Measurements from ENCODE around the gene KCNAB1. TPM values are rescaled to one million over a fixed set of nuclear protein-coding genes. Genes with fewer than 3 reads are reported as not detected.

The KCNAB1 gene
- total RNA-seq, 4 donors from 2014 or later, result 1.6 to 2.9 (median 2.3) TPM

DNA sequence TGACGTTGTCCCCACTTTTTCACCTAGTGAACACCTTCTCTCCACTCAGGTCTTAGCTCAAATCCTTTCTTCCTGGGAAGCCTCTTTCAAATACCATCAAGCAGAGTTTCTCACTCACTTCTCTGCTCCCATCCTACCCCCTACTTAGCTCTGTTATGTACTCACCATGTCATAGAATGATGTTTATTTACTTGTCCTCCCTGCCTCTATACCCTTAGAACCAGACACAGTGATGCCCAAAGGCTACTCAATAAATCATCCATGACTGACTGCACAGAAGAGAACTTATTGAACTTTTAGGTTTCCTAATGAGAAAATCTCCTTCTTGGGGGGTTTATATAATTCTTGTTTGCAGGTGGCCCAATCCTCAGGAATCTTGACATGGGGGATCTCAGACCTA lies 280.4 kb downstream of the KCNAB1 start:
- WGBS, 2 donors, result 82 to 83% methylated on average over 1 of the region's 1 CpG
- no peak overlapping the region for H3K4me3 ChIP-seq (ENCODE audit: low read depth, poor library complexity, severe bottlenecking)
- DNase-seq (ENCODE audit: low spot score in 2 of 2), result no peak
- intact Hi-C loops (cut with DNase I; ENCODE audit: low total_unique reads), result no loop called here
- no peak for TF ChIP-seq CTCF (IDR thresholded peaks at IDR 0.05)
- no peak for TF ChIP-seq POLR2A (IDR thresholded peaks at IDR 0.05)

GRCh38 chr3:156404217-156404616 lies 283.8 kb downstream of the KCNAB1 start:
- WGBS, 2 donors, result 64 to 69% methylated on average over 3 of the region's 3 CpGs
- TF ChIP-seq CTCF (IDR thresholded peaks at IDR 0.05), result no peak
- no peak for TF ChIP-seq POLR2A (IDR thresholded peaks at IDR 0.05)
- no peak overlapping the region for H3K4me3 ChIP-seq (ENCODE audit: low read depth, poor library complexity, severe bottlenecking)

DNA sequence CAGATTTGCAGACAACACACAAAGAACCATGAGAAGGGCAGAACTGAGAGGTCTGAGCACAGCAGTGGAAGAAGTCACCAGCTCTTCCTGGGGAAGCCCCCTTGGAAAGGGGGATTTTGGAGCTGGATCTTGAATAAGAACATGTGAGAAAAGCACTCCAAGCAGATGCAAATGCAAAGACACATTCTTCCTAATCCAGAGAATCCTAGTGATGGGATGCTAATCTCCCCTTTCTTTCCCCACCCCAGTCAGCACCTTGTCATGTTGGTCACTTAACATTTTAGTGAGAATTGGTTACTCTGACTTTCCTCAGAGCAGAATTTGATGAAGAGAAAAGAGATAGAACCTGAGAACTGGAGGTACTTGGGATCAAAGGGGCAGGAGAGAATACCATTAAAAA lies 286.0 kb downstream of the KCNAB1 start:
- TF ChIP-seq CTCF (IDR thresholded peaks at IDR 0.05) (no peak), POLR2A (IDR thresholded peaks at IDR 0.05) (no peak)
- no peak for DNase-seq (ENCODE audit: low spot score in 2 of 2)
- no peak overlapping the region for H3K4me3 ChIP-seq (ENCODE audit: low read depth, poor library complexity, severe bottlenecking)
- intact Hi-C loops (cut with DNase I; ENCODE audit: low total_unique reads), result no loop called here

More at GRCh38 chr3:156404217-156404616, 283.8 kb downstream of the KCNAB1 start:
- intact Hi-C loops (cut with DNase I; ENCODE audit: low total_unique reads), result no loop called here
- no peak for DNase-seq (ENCODE audit: low spot score in 2 of 2)

DNA sequence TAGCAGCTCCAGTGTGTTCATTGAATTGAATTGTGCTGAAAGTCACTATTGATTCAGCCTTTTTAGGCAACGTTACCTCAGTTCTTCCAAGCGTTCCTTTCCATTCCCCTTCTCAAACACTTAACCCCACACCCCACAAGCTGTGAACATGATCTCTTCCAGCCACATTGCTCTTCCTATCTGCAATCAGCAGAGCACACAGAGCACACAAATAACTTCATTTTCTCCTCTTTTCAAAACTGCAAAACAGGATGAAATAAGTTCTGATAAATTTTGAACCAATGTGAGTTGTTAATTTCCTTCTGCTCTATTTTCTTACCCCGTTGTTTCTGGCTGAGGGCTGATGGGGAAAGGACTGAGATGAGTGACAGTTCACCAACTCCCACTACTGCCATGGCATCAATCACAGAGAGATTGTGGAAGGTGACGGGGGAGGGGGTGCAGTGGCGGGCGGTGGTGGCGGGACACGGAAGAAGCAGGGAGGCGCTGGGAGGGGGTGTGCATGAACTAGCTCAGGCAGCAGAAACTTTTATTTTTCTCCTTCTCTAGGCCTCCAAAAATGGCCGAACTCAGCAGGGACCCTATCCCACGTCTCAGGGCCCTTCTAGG lies 287.3 kb downstream of the KCNAB1 start:
- no peak for DNase-seq (ENCODE audit: low spot score in 2 of 2)
- WGBS, 2 donors, result 91 to 92% methylated on average over 11 of the region's 11 CpGs
- intact Hi-C loops (cut with DNase I; ENCODE audit: low total_unique reads), result no loop called here
- H3K4me3 ChIP-seq (ENCODE audit: low read depth, poor library complexity, severe bottlenecking), result no peak overlapping the region
- TF ChIP-seq CTCF (IDR thresholded peaks at IDR 0.05) (no peak), POLR2A (IDR thresholded peaks at IDR 0.05) (no peak)

- no peak overlapping the region for H3K4me3 ChIP-seq (ENCODE audit: low read depth, poor library complexity, severe bottlenecking)
- WGBS, 2 donors, result 71 to 77% methylated on average over 3 of the region's 3 CpGs
- no peak for DNase-seq (ENCODE audit: low spot score in 2 of 2)
- intact Hi-C loops (cut with DNase I; ENCODE audit: low total_unique reads), result no loop called here
- no peak for TF ChIP-seq CTCF (IDR thresholded peaks at IDR 0.05)
- TF ChIP-seq POLR2A (IDR thresholded peaks at IDR 0.05), result no peak
These were observed 289.3 kb downstream of the KCNAB1 start for GRCh38 chr3:156409694-156410093.

- intact Hi-C loops (cut with DNase I; ENCODE audit: low total_unique reads), result no loop called here
- no peak for DNase-seq (ENCODE audit: low spot score in 2 of 2)
- 74 to 77% methylated on average over 1 of the region's 1 CpG for WGBS, 2 donors
- H3K4me3 ChIP-seq (ENCODE audit: low read depth, poor library complexity, severe bottlenecking), result no peak overlapping the region
- TF ChIP-seq POLR2A (IDR thresholded peaks at IDR 0.05) (no peak), CTCF (IDR thresholded peaks at IDR 0.05) (no peak)
These were observed 292.2 kb downstream of the KCNAB1 start for GRCh38 chr3:156412600-156412999.

Data from lower leg skin (tissue), 4 donors.